Activated T-cell treated with anti-CD3 and anti-CD28 coated beads, Interleukin-2, amount 50 U/mL, for 72 hours (primary cell): ENCODE data around the gene DCP2. TPM values are rescaled to one million over a fixed set of nuclear protein-coding genes. Genes with fewer than 3 reads are reported as not detected.
A peak's percentile ranks its signal among the peaks of the same experiment; 100 is the strongest.

Experiments used
- ATAC-seq, 2 donors: fragments of 150-1000 bp; cut with Tn5 transposase; replicated peaks in 1 of 2; 2 replicates each; pipeline ENCODE4 v1.10.0; 2021; ENCODE audit warnings: moderate library complexity in 2 of 2, mild to moderate bottlenecking in 1 of 2
- DNase-seq, 2 donors: peaks; one replicate each; pipeline ENCODE4 v3.0.0; 2021 to 2022; ENCODE audit warnings: mixed read lengths in 1 of 2
- H3K27ac Mint-ChIP-seq: one replicate; pipeline ENCODE4 v1.8.0; 2022; ENCODE audit warnings: mild to moderate bottlenecking, moderate library complexity, mixed read lengths
- H3K27me3 Mint-ChIP-seq: one replicate; pipeline ENCODE4 v1.8.0; 2022; ENCODE audit warnings: low read depth, mixed read lengths
- H3K36me3 Mint-ChIP-seq, 2 donors: one replicate each; pipeline ENCODE4 v1.8.0; 2022; ENCODE audit warnings: mixed read lengths in 2 of 2, mild to moderate bottlenecking in 1 of 2; ENCODE audit not compliant: insufficient read depth in 2 of 2
- H3K4me1 Mint-ChIP-seq: one replicate; pipeline ENCODE4 v1.8.0; 2022; ENCODE audit warnings: low read depth, mixed read lengths
- H3K4me3 Mint-ChIP-seq, 2 donors: one replicate each; pipeline ENCODE4 v1.8.0; 2022; ENCODE audit warnings: mild to moderate bottlenecking in 2 of 2, mixed read lengths in 2 of 2, moderate library complexity in 2 of 2
- H3K9me3 Mint-ChIP-seq, 2 donors: one replicate each; pipeline ENCODE4 v1.8.0; 2022; ENCODE audit warnings: mixed read lengths in 2 of 2
- total RNA-seq, 2 donors: library from RNA; stranded (reverse); gene quantifications; one replicate each; pipeline ENCODE4 v1.2.3, GENCODE V29; 2022

The DCP2 gene
- total RNA-seq, 2 donors from 2014 or later: 113 to 138 TPM

- Mint-ChIP-seq H3K27me3 (no peaks in the 10 kb centered on the region), H3K36me3 (no peaks in the 10 kb centered on the region), H3K4me3 (peak overlapping the region; percentile 45 to 84), H3K27ac (peak overlapping the region; percentile 92), H3K9me3 (no peaks in the 10 kb centered on the region), H3K4me1 (peaks cover 26% of the 10 kb centered on the region)
- DNase-seq: no peak
- peak; percentile 40 to 65 for ATAC-seq
Observed at GRCh38 chr5:113061846-113062780, 85.5 kb downstream of the DCP2 start.

GRCh38 chr5:113062869-113063508, 86.4 kb downstream of the DCP2 start:
- peaks cover 26% of the 10 kb centered on the region for H3K4me1 Mint-ChIP-seq
- H3K27ac Mint-ChIP-seq: peak overlapping the region; percentile 40
- no peak for DNase-seq
- peak; percentile 54 to 67 for ATAC-seq
- H3K36me3 Mint-ChIP-seq: no peaks in the 10 kb centered on the region
- H3K4me3 Mint-ChIP-seq: peak overlapping the region; percentile 25 to 84
- H3K27me3 Mint-ChIP-seq: no peaks in the 10 kb centered on the region
- H3K9me3 Mint-ChIP-seq: no peaks in the 10 kb centered on the region

- Mint-ChIP-seq H3K27ac (no peak overlapping the region), H3K9me3 (no peaks in the 10 kb centered on the region), H3K27me3 (no peaks in the 10 kb centered on the region), H3K4me3 (no peak overlapping the region), H3K4me1 (peaks cover 26% of the 10 kb centered on the region), H3K36me3 (no peaks in the 10 kb centered on the region)
- no peak for DNase-seq
- no peak for ATAC-seq
Observed at GRCh38 chr5:113063927-113064326, 87.3 kb downstream of the DCP2 start.

GRCh38 chr5:113064806-113065205, 88.2 kb downstream of the DCP2 start:
- no peaks in the 10 kb centered on the region for H3K27me3 Mint-ChIP-seq
- H3K27ac Mint-ChIP-seq: no peak overlapping the region
- no peaks in the 10 kb centered on the region for H3K36me3 Mint-ChIP-seq
- H3K9me3 Mint-ChIP-seq: no peaks in the 10 kb centered on the region
- ATAC-seq (no peak), DNase-seq (no peak)
- H3K4me1 Mint-ChIP-seq: peaks cover 26% of the 10 kb centered on the region
- no peak overlapping the region for H3K4me3 Mint-ChIP-seq

- H3K27ac Mint-ChIP-seq: no peak overlapping the region
- H3K27me3 Mint-ChIP-seq: no peaks in the 10 kb centered on the region
- peaks cover 26% of the 10 kb centered on the region for H3K4me1 Mint-ChIP-seq
- H3K9me3 Mint-ChIP-seq: no peaks in the 10 kb centered on the region
- H3K36me3 Mint-ChIP-seq: no peaks in the 10 kb centered on the region
- H3K4me3 Mint-ChIP-seq: no peak overlapping the region
- DNase-seq: no peak
- no peak for ATAC-seq
Observed at GRCh38 chr5:113065626-113066025, 89.0 kb downstream of the DCP2 start.

GRCh38 chr5:113067635-113068344, 91.2 kb downstream of the DCP2 start:
- H3K4me3 Mint-ChIP-seq: no peak overlapping the region
- ATAC-seq (no peak), DNase-seq (no peak)
- no peaks in the 10 kb centered on the region for H3K27me3 Mint-ChIP-seq
- no peaks in the 10 kb centered on the region for H3K36me3 Mint-ChIP-seq
- H3K27ac Mint-ChIP-seq: no peak overlapping the region
- H3K9me3 Mint-ChIP-seq: no peaks in the 10 kb centered on the region
- H3K4me1 Mint-ChIP-seq: peaks cover 13% of the 10 kb centered on the region

GRCh38 chr5:113068559-113068958, 92.0 kb downstream of the DCP2 start:
- Mint-ChIP-seq H3K27ac (no peak overlapping the region), H3K27me3 (no peaks in the 10 kb centered on the region), H3K9me3 (no peaks in the 10 kb centered on the region), H3K4me1 (peaks cover 10% of the 10 kb centered on the region), H3K36me3 (no peaks in the 10 kb centered on the region), H3K4me3 (no peak overlapping the region)
- ATAC-seq (no peak), DNase-seq (no peak)

Other genes with a start within 250 kb of the DCP2 start
- gene APC, start 238.9 kb upstream of the DCP2 start, total RNA-seq: 10 to 100 TPM; 22.0 to 22.7 TPM
- gene SRP19, start 115.5 kb upstream of the DCP2 start, total RNA-seq: 10 to 100 TPM; 41.4 to 47.6 TPM
- gene REEP5, start 54.6 kb upstream of the DCP2 start, total RNA-seq: 10 to 100 TPM; 51.0 to 63.8 TPM